Activated gamma-delta T cell treated with Interleukin-2 at 50 U/mL for 16 hours (primary cell): ENCODE data around the gene SELENOW.
"Not testable (repeated sequence)": the region's sequence is repeated elsewhere in the genome, so short reads cannot be mapped to it uniquely, and the experiment has no call there.

ENCODE experiments used
- DNase-seq: peaks from one replicate; pipeline ENCODE4 v3.0.0-alpha.2; 2020

The SELENOW gene

DNA sequence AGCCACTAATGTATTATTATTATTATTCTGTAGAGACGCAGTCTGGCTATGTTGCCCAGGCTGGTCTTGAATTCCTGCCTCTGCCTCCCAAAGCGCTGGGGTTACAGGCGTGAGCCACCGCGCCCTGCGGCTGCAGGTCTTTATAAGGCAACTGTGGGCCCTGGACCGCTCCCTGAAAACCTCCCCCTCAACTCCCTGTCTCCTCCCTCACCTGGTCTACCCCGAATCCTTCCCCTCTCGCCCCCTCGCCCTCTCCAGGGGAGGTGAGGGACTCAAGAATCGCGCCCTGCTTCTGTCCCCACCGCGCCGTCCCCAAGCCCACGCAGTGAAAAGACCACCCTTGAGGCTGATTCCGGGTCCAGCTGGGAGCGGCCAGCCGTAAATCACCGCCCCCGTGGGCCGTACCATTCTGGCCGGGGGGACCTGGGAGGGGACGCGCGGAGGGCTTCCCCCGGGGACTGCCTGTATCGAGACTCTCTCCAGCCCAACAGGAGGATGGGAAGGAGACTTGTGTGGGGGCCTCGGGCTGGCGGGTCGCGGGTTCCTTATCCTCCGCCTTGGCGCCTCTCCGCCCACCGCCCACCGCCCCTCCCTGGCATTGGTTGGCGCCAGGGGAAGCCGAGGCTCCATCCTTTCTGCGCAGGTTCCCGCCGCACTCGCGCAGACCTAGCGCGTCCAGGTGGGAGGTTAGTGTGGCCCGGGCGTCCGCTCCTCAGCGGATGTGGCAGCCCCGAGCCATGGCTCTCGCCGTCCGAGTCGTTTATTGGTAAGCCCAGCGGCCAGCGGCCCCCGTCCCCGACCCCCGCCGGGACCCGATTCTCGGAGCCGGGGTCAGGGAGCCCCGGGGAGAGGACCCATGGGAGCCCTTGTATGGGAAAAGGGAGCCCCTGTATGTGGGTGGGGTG is at the start of gene SELENOW:
TSS of gene SELENOW (plus strand) at position 655 of the 905 bp plus-strand sequence. CDS start at position 738, 83 bp downstream.
- DNase-seq: peak; percentile 76

DNA sequence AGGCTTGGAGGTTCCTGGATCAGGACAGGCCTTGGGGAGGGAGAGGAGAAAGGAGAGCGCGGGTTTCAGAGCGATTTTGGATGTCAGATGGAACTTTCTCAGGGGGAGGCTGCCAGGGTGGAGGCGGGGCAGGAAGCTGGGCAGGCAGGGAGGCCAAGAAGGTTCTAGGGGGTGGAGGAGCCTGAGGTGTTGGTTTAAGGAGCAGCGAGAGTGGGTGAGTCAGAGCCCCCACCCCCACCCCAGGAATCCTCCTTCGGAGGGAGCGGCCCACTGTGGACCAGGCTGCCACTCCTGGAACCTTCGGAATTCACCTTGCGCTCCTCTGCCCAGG is 49.1 kb upstream of the SELENOW start:
- no peak for DNase-seq

DNA sequence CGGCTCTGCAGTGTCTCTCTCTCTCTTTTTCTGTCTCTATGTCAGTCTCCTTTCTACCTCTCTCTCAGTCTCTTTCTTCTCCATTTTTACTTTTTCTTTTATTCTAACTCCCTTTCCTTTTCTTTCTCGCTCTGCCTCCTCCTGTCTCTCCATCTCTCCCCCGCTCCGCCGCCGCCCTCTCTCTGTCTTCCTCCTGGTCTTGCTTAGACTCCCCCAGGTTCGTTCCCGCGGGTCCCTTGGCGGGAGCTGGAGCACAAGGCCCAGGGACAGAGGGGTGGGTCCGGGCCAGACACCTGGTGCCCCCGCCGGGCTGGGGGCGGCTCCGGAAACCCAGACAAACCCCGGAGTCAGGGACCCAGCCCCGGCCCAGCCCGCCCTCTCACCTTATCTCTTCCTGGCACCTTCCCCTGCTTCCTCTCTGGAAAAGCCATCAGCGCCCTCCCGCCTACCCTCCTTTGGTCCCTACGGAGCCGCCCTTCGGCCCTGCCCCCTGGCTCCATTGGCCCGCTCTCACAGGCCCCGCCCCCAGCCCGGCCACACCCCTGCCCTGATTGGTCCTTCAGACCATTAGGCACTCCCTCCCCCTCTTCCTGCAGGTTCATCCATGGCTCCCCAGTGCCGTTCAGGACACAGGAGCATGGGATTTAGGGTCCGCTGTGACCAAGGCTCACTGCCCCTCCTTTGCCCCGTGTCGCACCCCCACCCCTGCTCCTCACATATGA is 48.5 kb upstream of the SELENOW start:
- DNase-seq: no peak

GRCh38 chr19:47730521-47730889 is 48.0 kb upstream of the SELENOW start:
- DNase-seq: no peak

DNA sequence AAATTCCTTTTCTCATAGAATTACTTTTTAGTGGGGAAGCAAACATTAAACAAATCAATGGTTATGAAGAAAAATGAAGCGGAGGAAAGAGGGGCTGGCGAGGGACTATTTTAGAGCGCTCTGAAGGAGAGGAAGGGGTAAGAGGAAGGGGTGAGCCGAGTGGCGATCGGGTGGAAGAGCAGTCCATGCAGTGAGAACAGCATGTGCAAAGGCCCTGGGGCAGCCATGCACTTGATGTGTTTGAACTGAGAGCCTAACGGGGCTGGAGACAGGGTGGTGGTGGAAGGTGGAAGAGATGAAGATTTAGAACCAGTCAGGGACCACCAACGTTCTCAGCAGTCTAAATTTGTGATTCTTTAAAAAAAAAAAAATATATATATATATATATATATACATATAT is 47.6 kb upstream of the SELENOW start:
- DNase-seq: no peak

- DNase-seq: no peak
Measured at GRCh38 chr19:47735131-47735530, 43.4 kb upstream of the SELENOW start.

DNA sequence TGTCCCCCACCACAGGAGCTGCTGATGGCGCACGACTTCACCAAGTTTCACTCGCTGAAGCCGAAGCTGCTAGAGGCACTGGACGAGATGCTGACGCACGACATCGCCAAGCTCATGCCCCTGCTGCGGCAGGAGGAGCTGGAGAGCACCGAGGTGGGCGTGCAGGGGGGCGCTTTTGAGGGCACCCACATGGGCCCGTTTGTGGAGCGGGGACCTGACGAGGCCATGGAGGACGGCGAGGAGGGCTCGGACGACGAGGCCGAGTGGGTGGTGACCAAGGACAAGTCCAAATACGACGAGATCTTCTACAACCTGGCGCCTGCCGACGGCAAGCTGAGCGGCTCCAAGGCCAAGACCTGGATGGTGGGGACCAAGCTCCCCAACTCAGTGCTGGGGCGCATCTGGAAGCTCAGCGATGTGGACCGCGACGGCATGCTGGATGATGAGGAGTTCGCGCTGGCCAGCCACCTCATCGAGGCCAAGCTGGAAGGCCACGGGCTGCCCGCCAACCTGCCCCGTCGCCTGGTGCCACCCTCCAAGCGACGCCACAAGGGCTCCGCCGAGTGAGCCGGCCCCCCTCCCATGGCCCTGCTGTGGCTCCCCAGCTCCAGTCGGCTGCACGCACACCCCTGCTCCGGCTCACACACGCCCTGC is 37.5 kb upstream of the SELENOW start:
- no peak for DNase-seq

DNA sequence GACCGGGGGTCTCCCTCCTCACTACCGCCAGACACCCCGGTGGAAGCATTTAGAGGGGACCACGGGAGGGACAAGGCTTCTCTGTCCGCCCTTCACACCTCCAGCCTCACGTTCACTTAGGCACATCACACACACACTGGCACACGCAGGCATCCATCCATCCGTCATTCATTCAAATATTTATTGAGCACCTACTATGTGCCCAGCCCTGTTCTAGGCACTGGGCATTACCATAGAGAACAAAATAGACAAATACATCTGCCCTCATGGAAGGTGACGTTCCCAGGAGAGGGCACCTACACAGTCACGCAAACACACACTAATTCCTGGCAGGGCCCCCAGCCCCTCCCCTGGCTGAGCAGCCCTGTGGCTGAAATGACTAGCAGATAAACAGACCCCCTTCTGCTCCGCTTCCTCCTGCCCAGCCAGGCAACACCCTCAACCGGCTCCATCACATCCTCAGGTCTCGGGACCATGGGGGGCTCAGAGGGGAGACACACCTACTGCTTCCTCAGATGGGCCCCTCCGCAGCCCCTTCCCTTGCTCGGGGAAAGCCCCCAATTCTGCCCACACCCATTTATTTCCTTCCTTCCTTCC is 36.9 kb upstream of the SELENOW start:
- no peak for DNase-seq

DNA sequence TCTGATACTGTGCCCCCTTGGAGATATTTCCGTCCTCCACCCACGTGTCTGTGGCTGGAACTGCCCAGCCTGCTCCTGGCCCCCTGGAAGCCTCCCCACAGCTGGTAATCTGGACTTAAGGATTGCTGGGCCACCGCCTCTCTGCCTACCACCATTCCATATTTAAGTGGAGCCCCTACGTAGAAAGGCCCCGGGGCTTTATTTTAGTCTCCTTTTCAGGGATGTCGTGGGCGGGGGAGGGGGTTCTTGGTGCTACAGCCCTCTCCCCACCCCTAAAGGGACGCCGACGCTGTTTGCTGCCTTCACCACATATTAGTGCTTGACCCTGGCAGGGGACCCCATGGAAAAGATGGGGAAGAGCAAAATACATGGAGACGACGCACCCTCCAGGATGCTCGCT is 35.9 kb upstream of the SELENOW start:
- no peak for DNase-seq

DNA sequence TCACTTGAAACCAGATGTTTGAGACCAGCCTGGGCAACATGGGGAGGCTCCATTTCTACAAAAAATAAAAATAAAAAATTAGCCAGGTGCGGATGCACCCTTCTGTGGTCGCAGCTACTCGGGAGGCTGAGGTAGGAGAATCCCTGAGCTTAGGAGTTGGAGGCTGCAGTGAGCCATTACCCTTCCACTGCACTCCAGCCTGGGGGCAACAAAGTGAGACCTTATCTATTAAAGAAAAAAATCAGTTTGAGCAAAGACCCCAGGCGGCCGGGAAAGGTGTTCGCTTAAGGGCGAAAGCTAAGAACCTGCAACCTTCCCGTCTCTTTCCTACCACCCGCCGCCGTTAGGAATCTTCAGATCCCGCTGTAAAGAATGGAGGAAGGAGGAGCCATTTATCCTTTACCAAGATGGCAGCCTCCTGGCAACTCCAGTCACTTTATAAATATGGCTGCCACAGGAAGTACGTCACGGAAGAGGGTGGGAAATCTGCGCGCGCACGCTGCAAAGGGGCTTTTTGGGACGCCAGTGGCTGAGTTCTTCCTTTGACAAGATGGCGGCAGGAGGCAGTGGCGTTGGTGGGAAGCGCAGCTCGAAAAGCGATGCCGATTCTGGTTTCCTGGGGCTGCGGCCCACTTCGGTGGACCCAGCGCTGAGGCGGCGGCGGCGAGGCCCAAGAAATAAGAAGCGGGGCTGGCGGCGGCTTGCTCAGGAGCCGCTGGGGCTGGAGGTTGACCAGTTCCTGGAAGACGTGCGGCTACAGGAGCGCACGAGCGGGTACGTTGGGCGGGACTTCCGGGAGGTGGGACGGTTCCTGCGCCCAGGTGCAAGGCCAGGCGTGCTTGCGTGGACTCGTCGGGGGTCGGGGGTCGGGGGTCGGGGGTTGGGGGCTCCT is 33.2 kb upstream of the SELENOW start, which contains the start of gene NOP53:
TSS of gene NOP53 (plus strand) at position 537 of the 892 bp plus-strand sequence. CDS start at position 551, 14 bp downstream.
- peak; percentile 97 for DNase-seq

DNA sequence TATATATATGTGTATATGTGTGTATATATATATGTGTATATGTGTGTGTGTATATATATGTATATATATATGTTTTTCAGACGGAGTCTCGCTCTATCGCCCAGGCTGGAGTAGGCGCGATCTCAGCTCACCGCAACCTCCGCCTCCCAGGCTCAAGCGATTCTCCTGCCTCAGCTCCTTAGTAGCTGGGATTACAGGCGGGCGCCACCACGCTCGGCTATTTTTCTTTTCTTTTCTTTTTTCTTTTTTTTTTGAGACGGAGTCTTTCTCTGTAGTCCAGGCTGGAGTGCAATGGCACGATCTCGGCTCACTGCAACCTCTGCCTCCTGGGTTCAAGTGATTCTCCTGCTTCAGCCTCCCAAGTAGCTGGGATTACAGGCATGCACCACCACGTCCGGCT is 32.4 kb upstream of the SELENOW start:
- not testable (repeated sequence) for DNase-seq

- no peak for DNase-seq
Measured at GRCh38 chr19:47749326-47749725, 29.2 kb upstream of the SELENOW start.

- no peak for DNase-seq
Measured at GRCh38 chr19:47750752-47751151, 27.8 kb upstream of the SELENOW start.

GRCh38 chr19:47752440-47753211 is 25.9 kb upstream of the SELENOW start:
- DNase-seq: no peak

DNA sequence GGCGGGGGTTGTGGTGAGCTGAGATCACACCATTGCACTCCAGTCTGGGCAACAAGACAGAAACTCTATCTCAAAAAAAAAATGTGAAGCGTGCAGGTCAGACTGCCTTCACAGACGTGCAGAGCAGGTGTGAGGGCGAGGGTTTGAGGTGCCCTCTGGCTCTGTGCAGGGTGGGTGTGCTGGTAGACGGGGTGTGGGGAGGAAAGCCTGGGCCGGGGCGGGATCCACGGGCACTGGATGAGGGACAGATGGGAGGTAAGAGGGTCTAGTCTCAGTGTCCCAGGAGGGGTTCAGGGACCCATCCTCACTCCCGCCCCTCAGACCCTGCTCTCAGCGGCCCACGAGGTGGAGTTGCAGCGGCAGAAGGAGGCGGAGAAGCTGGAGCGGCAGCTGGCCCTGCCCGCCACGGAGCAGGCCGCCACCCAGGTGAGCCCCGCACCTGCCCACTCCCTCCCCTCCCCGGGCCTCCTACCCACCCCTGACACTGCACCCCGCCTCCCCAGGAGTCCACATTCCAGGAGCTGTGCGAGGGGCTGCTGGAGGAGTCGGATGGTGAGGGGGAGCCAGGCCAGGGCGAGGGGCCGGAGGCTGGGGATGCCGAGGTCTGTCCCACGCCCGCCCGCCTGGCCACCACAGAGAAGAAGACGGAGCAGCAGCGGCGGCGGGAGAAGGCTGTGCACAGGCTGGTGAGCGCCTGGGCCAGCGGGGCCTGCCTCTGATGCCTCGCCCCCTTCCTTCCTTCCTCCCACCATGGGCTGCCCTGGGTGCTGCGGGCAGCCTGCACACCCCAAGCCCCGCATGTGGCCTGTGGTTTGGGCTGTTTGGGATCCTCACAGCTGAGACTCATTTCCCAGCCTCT is 24.1 kb upstream of the SELENOW start:
- DNase-seq: no peak

GRCh38 chr19:47755065-47755761 is 23.3 kb upstream of the SELENOW start:
- no peak for DNase-seq

DNA sequence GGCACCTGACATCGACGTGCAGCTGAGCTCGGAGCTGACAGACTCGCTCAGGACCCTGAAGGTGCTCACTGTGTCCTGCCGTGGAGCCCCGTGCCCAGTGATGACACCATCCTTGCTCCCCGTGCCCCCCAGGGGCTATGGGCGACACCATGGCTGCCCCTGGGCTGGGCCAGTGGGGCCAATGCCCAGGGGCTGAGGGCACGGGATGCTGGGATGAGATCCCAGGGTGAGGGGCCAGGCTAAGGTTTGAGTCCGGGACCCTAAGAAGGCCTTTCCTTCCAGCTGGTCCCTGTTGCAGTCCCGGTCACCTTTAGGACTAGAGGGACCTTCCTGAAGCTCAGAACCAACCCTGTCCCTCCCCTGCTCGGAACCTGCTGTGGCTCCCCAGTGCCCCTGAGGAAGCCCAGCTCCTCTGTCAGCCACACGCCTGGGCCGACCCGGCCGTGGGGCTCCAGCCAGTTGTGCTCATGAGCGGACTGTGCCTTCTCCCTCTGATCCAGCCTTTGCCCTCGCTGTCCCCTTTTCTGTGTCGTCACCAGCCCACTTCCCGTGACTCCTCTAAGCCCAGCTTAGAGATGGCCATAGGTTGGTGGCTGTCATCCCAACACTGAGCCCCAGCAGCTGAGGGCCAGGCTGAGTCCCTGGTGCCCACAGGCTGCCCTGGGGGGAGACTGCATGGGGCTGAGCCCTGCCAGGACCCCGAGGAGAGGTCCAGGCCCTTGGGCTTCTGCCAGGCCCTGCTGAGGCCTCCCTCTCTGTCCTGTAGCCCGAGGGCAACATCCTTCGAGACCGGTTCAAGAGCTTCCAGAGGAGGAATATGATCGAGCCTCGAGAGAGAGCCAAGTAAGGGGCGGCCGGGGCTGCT is 22.5 kb upstream of the SELENOW start:
- DNase-seq: no peak

DNA sequence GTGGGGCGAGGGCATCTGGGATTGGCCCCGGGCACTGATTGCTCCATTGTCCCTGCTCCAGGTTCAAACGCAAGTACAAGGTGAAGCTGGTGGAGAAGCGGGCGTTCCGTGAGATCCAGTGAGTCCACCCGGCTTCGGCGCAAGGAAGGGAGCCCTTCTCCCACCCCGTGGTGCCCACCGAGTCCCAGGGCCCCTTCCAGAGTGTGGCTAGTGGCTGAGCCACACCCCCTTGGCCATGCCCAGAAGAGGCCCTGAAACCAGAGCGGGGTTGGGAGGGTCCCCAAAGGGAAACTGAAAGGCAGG is 21.9 kb upstream of the SELENOW start:
- DNase-seq: no peak
